Mesenchymal stem cell (in vitro differentiated cells and primary cell): ENCODE results near the gene ABCA8.
"Not testable (repeated sequence)": the region's sequence is repeated elsewhere in the genome, so short reads cannot be mapped to it uniquely, and the experiment has no call there.

Experiments
- DNase-seq: peaks from one replicate; pipeline ENCODE4 v3.0.0-alpha.2; 2013
- H2AFZ ChIP-seq: one replicate; pipeline ENCODE4 v1.6.1; 2013; ENCODE audit warnings: low read depth, mild to moderate bottlenecking, control low read depth, inconsistent platforms, low read length, moderate library complexity
- H2AK5ac ChIP-seq: 2 replicates; pipeline ENCODE4 v1.6.1; 2013; ENCODE audit warnings: low read length, moderate library complexity, mild to moderate bottlenecking, inconsistent platforms; ENCODE audit not compliant: severe bottlenecking
- H2BK120ac ChIP-seq: one replicate; pipeline ENCODE4 v1.6.1; 2013; ENCODE audit warnings: low read depth, mild to moderate bottlenecking, inconsistent platforms, low read length, moderate library complexity
- H2BK12ac ChIP-seq, 2 experiments: one replicate each; pipeline ENCODE4 v1.6.1; 2013; ENCODE audit warnings: inconsistent platforms in 2 of 2, low read length in 2 of 2, mild to moderate bottlenecking in 2 of 2, moderate library complexity in 2 of 2, control low read depth in 1 of 2
- H2BK15ac ChIP-seq: one replicate; pipeline ENCODE4 v1.6.1; 2013; ENCODE audit warnings: mild to moderate bottlenecking, low read depth, inconsistent platforms; ENCODE audit not compliant: poor library complexity, severe bottlenecking
- H2BK5ac ChIP-seq: 2 replicates; pipeline ENCODE4 v1.6.1; 2013; ENCODE audit warnings: low read depth, mild to moderate bottlenecking, low read length, control low read depth, inconsistent platforms; ENCODE audit not compliant: poor library complexity, severe bottlenecking
- H3K14ac ChIP-seq, 2 experiments: one replicate each; pipeline ENCODE4 v1.6.1; 2013; ENCODE audit warnings: inconsistent platforms in 2 of 2, low read length in 2 of 2, control low read depth in 1 of 2, mild to moderate bottlenecking in 1 of 2, moderate library complexity in 1 of 2
- H3K18ac ChIP-seq, 2 experiments: one replicate each; pipeline ENCODE4 v1.6.1; 2013; ENCODE audit warnings: inconsistent platforms in 2 of 2, low read length in 2 of 2, control low read depth in 1 of 2, low read depth in 1 of 2, mild to moderate bottlenecking in 1 of 2
- H3K23ac ChIP-seq, 2 experiments: one replicate each; pipeline ENCODE4 v1.6.1; 2013; ENCODE audit warnings: inconsistent platforms in 2 of 2, low read length in 2 of 2, mild to moderate bottlenecking in 2 of 2, moderate library complexity in 2 of 2, control low read depth in 1 of 2
- H3K27ac ChIP-seq: 2 replicates; pipeline ENCODE4 v1.5.1; 2013; ENCODE audit warnings: mild to moderate bottlenecking, moderate library complexity, low read length, control low read depth, inconsistent platforms; ENCODE audit not compliant: poor library complexity, severe bottlenecking
- H3K27me3 ChIP-seq, 2 experiments: 2 replicates each; pipeline versions ENCODE4 v1.6.1 to v1.7.0; 2013; ENCODE audit warnings: low read length in 2 of 2, mild to moderate bottlenecking in 2 of 2, moderate library complexity in 2 of 2, control low read depth in 1 of 2, inconsistent platforms in 1 of 2; ENCODE audit not compliant: control insufficient read depth in 1 of 2, insufficient read depth in 1 of 2
- H3K36me3 ChIP-seq, 2 experiments: 2 replicates each; pipeline versions ENCODE4 v1.6.1 to v1.7.0; 2013; ENCODE audit warnings: low read length in 2 of 2, control low read depth in 1 of 2, inconsistent platforms in 1 of 2, low read depth in 1 of 2, mild to moderate bottlenecking in 1 of 2; ENCODE audit not compliant: insufficient read depth in 2 of 2, control insufficient read depth in 1 of 2
- H3K4ac ChIP-seq, 2 experiments: one replicate each; pipeline ENCODE4 v1.6.1; 2013; ENCODE audit warnings: inconsistent platforms in 2 of 2, low read length in 2 of 2, mild to moderate bottlenecking in 2 of 2, moderate library complexity in 2 of 2, control low read depth in 1 of 2, low read depth in 1 of 2
- H3K4me1 ChIP-seq: 2 replicates; pipeline ENCODE4 v1.6.1; 2013; ENCODE audit warnings: low read depth, low read length, control low read depth; ENCODE audit not compliant: control insufficient read depth, insufficient read depth
- H3K4me2 ChIP-seq: 2 replicates; pipeline ENCODE4 v1.6.1; 2013; ENCODE audit warnings: low read length, mild to moderate bottlenecking, inconsistent platforms; ENCODE audit not compliant: poor library complexity, severe bottlenecking
- H3K4me3 ChIP-seq, 2 experiments: 2 replicates each; pipeline versions ENCODE4 v1.5.1 to v1.7.0; 2013; ENCODE audit warnings: low read length in 2 of 2, mild to moderate bottlenecking in 2 of 2, control low read depth in 1 of 2, low read depth in 1 of 2; ENCODE audit not compliant: insufficient read depth in 1 of 2
- H3K79me1 ChIP-seq: replicated peaks from 2 replicates; pipeline ENCODE4 v1.6.1; 2013; ENCODE audit warnings: mild to moderate bottlenecking, control low read depth, low read length, inconsistent platforms; ENCODE audit not compliant: poor library complexity, severe bottlenecking
- H3K9ac ChIP-seq: 2 replicates; pipeline ENCODE4 v1.7.0; 2013; ENCODE audit warnings: mild to moderate bottlenecking, low read length, moderate library complexity
- H3K9me3 ChIP-seq: 2 replicates; pipeline ENCODE4 v1.7.0; 2013; ENCODE audit warnings: mild to moderate bottlenecking, low read length; ENCODE audit not compliant: control insufficient read depth
- H4K8ac ChIP-seq: one replicate; pipeline ENCODE4 v1.6.1; 2013; ENCODE audit warnings: inconsistent platforms, mild to moderate bottlenecking, low read length, moderate library complexity
- H4K91ac ChIP-seq: one replicate; pipeline ENCODE4 v1.6.1; 2013; ENCODE audit warnings: mild to moderate bottlenecking, low read length, inconsistent platforms
- WGBS: methylation state at CpG from one replicate; pipeline ENCODE4 v1.1.7; 2013; ENCODE audit warnings: mixed read lengths; 5-methylcytosine and 5-hydroxymethylcytosine counted together

Gene ABCA8

DNA sequence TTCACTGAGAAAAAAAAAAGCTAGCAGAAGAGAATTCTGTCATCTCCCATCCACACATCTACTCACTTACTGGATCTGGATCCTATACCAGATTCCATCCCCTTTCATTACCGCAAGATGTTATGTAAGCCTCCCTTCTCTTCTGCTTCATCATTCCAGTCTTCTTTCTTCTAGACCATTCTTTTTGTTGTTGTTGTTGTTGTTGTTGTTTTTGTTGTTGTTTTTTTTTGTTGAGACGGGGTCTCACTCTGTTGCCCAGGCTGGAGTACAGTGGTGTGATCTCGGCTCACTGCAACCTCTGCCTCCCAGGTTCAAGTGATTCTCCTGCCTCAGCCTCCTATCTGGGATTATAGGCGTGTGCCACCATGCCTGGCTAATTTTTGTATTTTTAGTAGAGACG, 131.0 kb downstream of the ABCA8 start:
- not testable (repeated sequence) for H3K9ac ChIP-seq, H3K4me2 ChIP-seq, H2AFZ ChIP-seq, H3K4ac ChIP-seq, H4K91ac ChIP-seq, H3K14ac ChIP-seq, H2BK120ac ChIP-seq, H2BK5ac ChIP-seq, H2AK5ac ChIP-seq, H2BK15ac ChIP-seq, H3K23ac ChIP-seq, H3K27ac ChIP-seq, H2BK12ac ChIP-seq, H3K4me1 ChIP-seq, H3K18ac ChIP-seq, H3K79me1 ChIP-seq, H3K27me3 ChIP-seq, DNase-seq, H3K36me3 ChIP-seq, H3K4me3 ChIP-seq, H3K9me3 ChIP-seq, H4K8ac ChIP-seq
- WGBS = 97% methylated on average over 4 of the region's 5 CpGs

DNA sequence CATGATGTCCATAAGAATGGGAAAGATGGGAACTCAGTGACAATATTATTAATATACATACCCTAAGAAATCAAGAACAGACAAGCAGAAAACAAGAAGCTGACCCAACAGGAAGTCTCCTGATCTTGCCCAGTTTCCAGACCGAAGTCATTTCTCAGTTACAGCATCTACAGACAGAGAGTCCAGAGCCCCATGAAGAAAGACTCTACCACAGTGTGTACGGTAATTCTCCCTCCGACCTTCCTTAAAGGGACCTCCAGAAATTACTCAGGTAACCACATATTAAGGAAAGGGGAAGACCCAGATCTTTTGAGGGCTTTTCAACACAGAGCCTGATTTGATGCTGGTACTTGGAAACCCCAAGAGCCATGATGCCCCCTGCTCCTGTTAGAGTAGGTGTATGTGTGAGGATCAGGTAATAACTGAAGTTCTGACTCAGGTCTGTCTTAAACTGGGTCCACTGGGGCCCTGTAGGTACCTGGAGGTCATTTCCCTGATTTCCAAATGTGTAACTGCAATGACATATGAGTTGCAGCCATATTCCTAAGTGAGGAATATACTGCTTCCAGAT, 132.4 kb downstream of the ABCA8 start:
- peak overlapping the region; percentile 13 to 81 for H3K18ac ChIP-seq
- H2AFZ ChIP-seq = no peak overlapping the region
- H3K14ac ChIP-seq = no peak overlapping the region
- peak overlapping the region; percentile 62 for H2BK120ac ChIP-seq
- H3K4me2 ChIP-seq = no peak overlapping the region
- DNase-seq = no peak
- no peak overlapping the region for H2BK15ac ChIP-seq
- no peaks in the 10 kb centered on the region for H3K36me3 ChIP-seq
- H3K23ac ChIP-seq = no peak overlapping the region
- H3K9ac ChIP-seq = no peak overlapping the region
- H3K4ac ChIP-seq = peak overlapping the region; percentile 40
- H3K79me1 ChIP-seq = no peaks in the 10 kb centered on the region
- peak overlapping the region; percentile 12 to 67 for H2BK12ac ChIP-seq
- H4K91ac ChIP-seq = peak overlapping the region; percentile 74
- H2BK5ac ChIP-seq = no peak overlapping the region
- H3K4me3 ChIP-seq = no peak overlapping the region
- H3K9me3 ChIP-seq = no peaks in the 10 kb centered on the region
- no peaks in the 10 kb centered on the region for H3K27me3 ChIP-seq
- H2AK5ac ChIP-seq = peak overlapping the region; percentile 50
- 88% methylated on average over 3 of the region's 3 CpGs for WGBS
- peaks cover 6% of the 10 kb centered on the region for H3K4me1 ChIP-seq
- H4K8ac ChIP-seq = no peak overlapping the region
- no peak overlapping the region for H3K27ac ChIP-seq

DNA sequence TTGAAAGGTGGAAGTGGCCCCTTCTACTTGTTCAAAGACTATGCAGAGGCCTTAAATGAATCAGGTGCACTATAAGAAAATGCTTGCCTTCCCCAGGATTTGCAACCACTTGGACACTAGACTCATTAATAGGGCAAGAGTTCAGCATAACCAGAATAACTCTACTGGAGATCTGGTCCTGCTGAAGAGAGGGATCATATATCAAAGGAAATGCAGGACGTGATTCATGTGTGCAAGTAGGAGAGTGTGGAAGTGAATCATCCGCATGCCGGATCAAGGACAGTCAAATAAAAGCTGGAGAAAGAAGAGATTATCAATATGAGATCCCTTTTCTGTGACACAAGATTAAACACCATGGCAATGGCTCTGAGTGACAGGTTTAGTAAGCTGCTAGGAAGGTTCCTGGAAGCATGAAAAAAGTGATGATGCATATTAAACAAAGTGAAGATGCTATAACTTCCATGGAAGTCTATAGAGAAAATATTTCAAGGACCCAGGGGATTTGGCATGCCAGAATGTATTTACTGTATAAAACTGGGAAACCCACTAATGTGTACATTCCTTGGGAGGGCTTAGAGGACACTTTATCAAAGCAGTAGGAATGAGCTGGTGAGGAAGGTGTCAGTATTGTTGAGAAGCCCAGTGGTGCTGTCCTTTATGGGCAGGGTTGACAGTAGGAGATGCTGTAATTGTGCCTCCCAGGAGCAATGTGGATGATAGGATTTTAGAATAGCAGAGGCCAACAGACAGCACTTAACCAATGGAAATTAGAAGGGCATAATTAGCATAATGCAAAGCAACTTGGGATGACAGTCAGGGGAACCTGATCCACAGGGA, 133.1 kb downstream of the ABCA8 start:
- peak overlapping the region; percentile 54 to 86 for H3K18ac ChIP-seq
- no peak overlapping the region for H2BK5ac ChIP-seq
- peak overlapping the region; percentile 18 for H2AK5ac ChIP-seq
- peak overlapping the region; percentile 54 for H3K27ac ChIP-seq
- peak overlapping the region; percentile 36 to 40 for H3K4ac ChIP-seq
- no peak overlapping the region for H2AFZ ChIP-seq
- H3K4me2 ChIP-seq = peak overlapping the region; percentile 23
- peak overlapping the region; percentile 52 for H2BK120ac ChIP-seq
- no peak overlapping the region for H2BK15ac ChIP-seq
- WGBS = 0% methylated on average over 3 of the region's 3 CpGs
- H3K36me3 ChIP-seq = no peaks in the 10 kb centered on the region
- H3K4me1 ChIP-seq = peaks cover 6% of the 10 kb centered on the region
- no peaks in the 10 kb centered on the region for H3K27me3 ChIP-seq
- H3K14ac ChIP-seq = no peak overlapping the region
- peak overlapping the region in 1 of 2 experiments; percentile 9 for H3K4me3 ChIP-seq
- no peaks in the 10 kb centered on the region for H3K9me3 ChIP-seq
- H3K23ac ChIP-seq = no peak overlapping the region
- peak overlapping the region; percentile 19 for H4K8ac ChIP-seq
- DNase-seq = peak; percentile 88
- peak overlapping the region; percentile 4 to 45 for H2BK12ac ChIP-seq
- no peak overlapping the region for H3K9ac ChIP-seq
- no peaks in the 10 kb centered on the region for H3K79me1 ChIP-seq
- no peak overlapping the region for H4K91ac ChIP-seq

DNA sequence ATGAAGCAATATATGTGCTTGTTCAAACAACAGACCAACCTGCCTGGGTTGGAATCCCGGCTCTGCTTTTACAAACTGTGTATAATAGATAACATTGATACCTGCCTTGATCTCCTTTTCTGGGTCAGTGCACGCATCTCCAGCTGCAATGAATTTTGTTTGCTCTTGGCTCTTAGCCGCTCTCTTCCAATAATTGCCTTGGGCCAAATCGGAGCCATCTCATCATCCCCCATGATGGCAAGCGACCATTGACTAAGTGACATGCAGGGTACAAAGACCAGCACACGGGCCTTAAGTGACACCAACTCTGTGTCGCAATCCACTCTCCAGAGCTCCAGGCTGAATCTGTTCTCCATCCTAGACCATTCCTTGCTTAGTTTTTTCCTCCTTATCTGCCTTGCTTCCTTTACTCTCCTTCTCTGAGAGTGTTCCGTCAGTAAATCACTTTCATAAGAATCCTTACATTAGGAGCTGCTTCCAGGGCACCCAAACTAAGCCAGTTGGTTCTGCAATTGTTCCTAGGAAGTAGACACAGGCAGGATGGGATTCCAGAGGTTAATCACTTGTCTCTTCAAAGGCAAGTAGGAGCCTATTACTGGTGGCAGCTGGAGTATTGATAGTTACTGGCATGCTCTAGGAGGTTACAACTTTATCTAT, 134.2 kb downstream of the ABCA8 start:
- H3K9ac ChIP-seq = no peak overlapping the region
- peak overlapping the region; percentile 19 for H4K8ac ChIP-seq
- no peaks in the 10 kb centered on the region for H3K9me3 ChIP-seq
- H2AFZ ChIP-seq = no peak overlapping the region
- H3K14ac ChIP-seq = no peak overlapping the region
- 44% methylated on average over 8 of the region's 8 CpGs for WGBS
- no peak overlapping the region for H3K4me2 ChIP-seq
- H3K79me1 ChIP-seq = no peaks in the 10 kb centered on the region
- H3K23ac ChIP-seq = no peak overlapping the region
- H3K27me3 ChIP-seq = no peaks in the 10 kb centered on the region
- H3K4ac ChIP-seq = no peak overlapping the region
- H2BK15ac ChIP-seq = no peak overlapping the region
- H3K4me1 ChIP-seq = peaks cover 6% of the 10 kb centered on the region
- no peak overlapping the region for H3K4me3 ChIP-seq
- no peak overlapping the region for H2BK120ac ChIP-seq
- H2AK5ac ChIP-seq = peak overlapping the region; percentile 72
- DNase-seq = peak; percentile 59
- no peaks in the 10 kb centered on the region for H3K36me3 ChIP-seq
- H3K18ac ChIP-seq = peak overlapping the region; percentile 1 to 7
- peak overlapping the region; percentile 30 for H4K91ac ChIP-seq
- peak overlapping the region; percentile 42 for H3K27ac ChIP-seq
- no peak overlapping the region for H2BK5ac ChIP-seq
- peak overlapping the region; percentile 21 to 75 for H2BK12ac ChIP-seq
